GM21786 (cell line): Measurements from ENCODE around the gene LIMS2.

Experiments
- ATAC-seq: cut with Tn5 transposase; IDR thresholded peaks from one replicate; pipeline ENCODE4 v1.9.1; 2021; ENCODE audit not compliant: unreplicated experiment

LIMS2 gene

GRCh38 chr2:127674241-127675209 is 805 bp downstream of the LIMS2 start:
- ATAC-seq: no peak

- no peak for ATAC-seq
These were observed 1.9 kb downstream of the LIMS2 start for GRCh38 chr2:127673291-127674069.

GRCh38 chr2:127672341-127673224 is 2.7 kb downstream of the LIMS2 start:
- ATAC-seq: no peak

GRCh38 chr2:127671557-127672302 is 3.6 kb downstream of the LIMS2 start:
- no peak for ATAC-seq

- no peak for ATAC-seq
These were observed 4.4 kb downstream of the LIMS2 start for GRCh38 chr2:127670957-127671290.

- ATAC-seq: no peak
These were observed 5.0 kb downstream of the LIMS2 start for GRCh38 chr2:127670055-127670956.

- no peak for ATAC-seq
These were observed 6.3 kb downstream of the LIMS2 start for GRCh38 chr2:127669056-127669455.

GRCh38 chr2:127665267-127665893 is 9.9 kb downstream of the LIMS2 start:
- no peak for ATAC-seq

GRCh38 chr2:127664895-127665225 is 10.5 kb downstream of the LIMS2 start:
- ATAC-seq: no peak

- ATAC-seq: no peak
These were observed 11.1 kb downstream of the LIMS2 start for GRCh38 chr2:127664065-127664894.

GRCh38 chr2:127663566-127664064 is 11.7 kb downstream of the LIMS2 start:
- no peak for ATAC-seq

- ATAC-seq: no peak
These were observed 12.3 kb downstream of the LIMS2 start for GRCh38 chr2:127662937-127663565.

- no peak for ATAC-seq
These were observed 13.3 kb downstream of the LIMS2 start for GRCh38 chr2:127661949-127662510.

- ATAC-seq: no peak
These were observed 14.2 kb downstream of the LIMS2 start for GRCh38 chr2:127661072-127661649.

- ATAC-seq: no peak
These were observed 15.1 kb downstream of the LIMS2 start for GRCh38 chr2:127660291-127660578.

- ATAC-seq: no peak
These were observed 15.7 kb downstream of the LIMS2 start for GRCh38 chr2:127659408-127660290.
